Activated CD4-positive, alpha-beta T cell treated with anti-CD3 and anti-CD28 coated beads, Interleukin-2, amount 10 ng/mL, durations not matched to agents 24 days and 14 days (primary cell): Measurements from ENCODE around the gene HIRA. TPM values are rescaled to one million over a fixed set of nuclear protein-coding genes. Genes with fewer than 3 reads are reported as not detected.
A peak's percentile ranks its signal among the peaks of the same experiment; 100 is the strongest.
"Not testable (repeated sequence)": the region's sequence is repeated elsewhere in the genome, so short reads cannot be mapped to it uniquely, and the experiment has no call there.

Experiments
- DNase-seq: peaks from one replicate; pipeline ENCODE4 v3.0.0; 2022
- H3K27ac Mint-ChIP-seq: one replicate; pipeline ENCODE4 v1.8.0; 2022; ENCODE audit warnings: mild to moderate bottlenecking, mixed read lengths
- H3K27me3 Mint-ChIP-seq: one replicate; pipeline ENCODE4 v1.8.0; 2022; ENCODE audit warnings: mixed read lengths
- H3K36me3 Mint-ChIP-seq: one replicate; pipeline ENCODE4 v1.8.0; 2022; ENCODE audit warnings: low read depth, mild to moderate bottlenecking, mixed read lengths
- H3K4me1 Mint-ChIP-seq: one replicate; pipeline ENCODE4 v1.8.0; 2021; ENCODE audit warnings: mixed read lengths
- H3K4me3 Mint-ChIP-seq: one replicate; pipeline ENCODE4 v1.8.0; 2022; ENCODE audit warnings: mild to moderate bottlenecking, moderate library complexity, mixed read lengths
- H3K9me3 Mint-ChIP-seq: one replicate; pipeline ENCODE4 v1.8.0; 2021; ENCODE audit warnings: mixed read lengths
- intact Hi-C: fragments of 100-400 bp; cut with micrococcal nuclease; formaldehyde crosslinking; loops from one replicate; pipeline ENCODE4 v1.15.1; 2023
- total RNA-seq: library from RNA; stranded (reverse); gene quantifications from 2 replicates; pipeline ENCODE4 v1.2.3, GENCODE V29; 2022

The HIRA gene
- total RNA-seq, 1 donor from 2014 or later = 45.0 TPM

GRCh38 chr22:19385221-19385906 lies 46.2 kb downstream of the HIRA start:
- no peak for DNase-seq
- H3K27me3 Mint-ChIP-seq = no peaks in the 10 kb centered on the region
- no peak overlapping the region for H3K4me3 Mint-ChIP-seq
- peaks cover 66% of the 10 kb centered on the region for H3K36me3 Mint-ChIP-seq
- intact Hi-C loops = no loop called here
- H3K27ac Mint-ChIP-seq = no peak overlapping the region
- H3K9me3 Mint-ChIP-seq = no peaks in the 10 kb centered on the region
- no peaks in the 10 kb centered on the region for H3K4me1 Mint-ChIP-seq

GRCh38 chr22:19383292-19383691 lies 48.2 kb downstream of the HIRA start:
- Mint-ChIP-seq H3K36me3 (peaks cover 56% of the 10 kb centered on the region), H3K27me3 (no peaks in the 10 kb centered on the region), H3K27ac (no peak overlapping the region), H3K9me3 (no peaks in the 10 kb centered on the region), H3K4me1 (no peaks in the 10 kb centered on the region), H3K4me3 (no peak overlapping the region)
- intact Hi-C loops = no loop called here
- DNase-seq = no peak

- Mint-ChIP-seq H3K36me3 (peaks cover 57% of the 10 kb centered on the region), H3K4me3 (no peak overlapping the region), H3K27me3 (no peaks in the 10 kb centered on the region), H3K4me1 (no peaks in the 10 kb centered on the region), H3K9me3 (no peaks in the 10 kb centered on the region), H3K27ac (no peak overlapping the region)
- no peak for DNase-seq
- intact Hi-C loops = no loop called here
These were observed 49.3 kb downstream of the HIRA start for GRCh38 chr22:19382240-19382639.

GRCh38 chr22:19378344-19378674 lies 53.2 kb downstream of the HIRA start:
- intact Hi-C loops = no loop called here
- H3K4me3 Mint-ChIP-seq = no peak overlapping the region
- DNase-seq = no peak
- H3K27ac Mint-ChIP-seq = no peak overlapping the region
- peaks cover 50% of the 10 kb centered on the region for H3K36me3 Mint-ChIP-seq
- H3K4me1 Mint-ChIP-seq = no peaks in the 10 kb centered on the region
- no peaks in the 10 kb centered on the region for H3K27me3 Mint-ChIP-seq
- no peaks in the 10 kb centered on the region for H3K9me3 Mint-ChIP-seq

GRCh38 chr22:19377565-19378343 lies 53.8 kb downstream of the HIRA start:
- intact Hi-C loops = no loop called here
- H3K4me1 Mint-ChIP-seq = no peaks in the 10 kb centered on the region
- H3K27me3 Mint-ChIP-seq = no peaks in the 10 kb centered on the region
- peaks cover 49% of the 10 kb centered on the region for H3K36me3 Mint-ChIP-seq
- no peak for DNase-seq
- H3K4me3 Mint-ChIP-seq = no peak overlapping the region
- H3K27ac Mint-ChIP-seq = no peak overlapping the region
- no peaks in the 10 kb centered on the region for H3K9me3 Mint-ChIP-seq

- no peaks in the 10 kb centered on the region for H3K4me1 Mint-ChIP-seq
- H3K9me3 Mint-ChIP-seq = no peaks in the 10 kb centered on the region
- intact Hi-C loops = no loop called here
- no peaks in the 10 kb centered on the region for H3K27me3 Mint-ChIP-seq
- DNase-seq = no peak
- H3K36me3 Mint-ChIP-seq = peaks cover 41% of the 10 kb centered on the region
- H3K27ac Mint-ChIP-seq = no peak overlapping the region
- no peak overlapping the region for H3K4me3 Mint-ChIP-seq
These were observed 54.6 kb downstream of the HIRA start for GRCh38 chr22:19376971-19377370.

GRCh38 chr22:19376247-19376646 lies 55.3 kb downstream of the HIRA start:
- Mint-ChIP-seq H3K36me3 (peaks cover 43% of the 10 kb centered on the region), H3K27ac (no peak overlapping the region), H3K4me3 (no peak overlapping the region), H3K27me3 (no peaks in the 10 kb centered on the region), H3K4me1 (no peaks in the 10 kb centered on the region), H3K9me3 (no peaks in the 10 kb centered on the region)
- intact Hi-C loops = no loop called here
- no peak for DNase-seq

GRCh38 chr22:19375435-19375834 lies 56.1 kb downstream of the HIRA start:
- Mint-ChIP-seq H3K4me1 (no peaks in the 10 kb centered on the region), H3K27ac (no peak overlapping the region), H3K27me3 (no peaks in the 10 kb centered on the region), H3K9me3 (no peaks in the 10 kb centered on the region), H3K4me3 (no peak overlapping the region), H3K36me3 (peaks cover 44% of the 10 kb centered on the region)
- DNase-seq = no peak
- intact Hi-C loops = no loop called here

GRCh38 chr22:19374410-19374809 lies 57.1 kb downstream of the HIRA start:
- H3K4me1 Mint-ChIP-seq = no peaks in the 10 kb centered on the region
- no peaks in the 10 kb centered on the region for H3K9me3 Mint-ChIP-seq
- peaks cover 45% of the 10 kb centered on the region for H3K36me3 Mint-ChIP-seq
- no peaks in the 10 kb centered on the region for H3K27me3 Mint-ChIP-seq
- no peak for DNase-seq
- H3K27ac Mint-ChIP-seq = no peak overlapping the region
- H3K4me3 Mint-ChIP-seq = no peak overlapping the region
- intact Hi-C loops = no loop called here

GRCh38 chr22:19373450-19373849 lies 58.1 kb downstream of the HIRA start:
- intact Hi-C loops = no loop called here
- no peak overlapping the region for H3K4me3 Mint-ChIP-seq
- H3K4me1 Mint-ChIP-seq = no peaks in the 10 kb centered on the region
- H3K36me3 Mint-ChIP-seq = peaks cover 52% of the 10 kb centered on the region
- no peak overlapping the region for H3K27ac Mint-ChIP-seq
- no peaks in the 10 kb centered on the region for H3K27me3 Mint-ChIP-seq
- no peaks in the 10 kb centered on the region for H3K9me3 Mint-ChIP-seq
- no peak for DNase-seq

- H3K27me3 Mint-ChIP-seq = no peaks in the 10 kb centered on the region
- peaks cover 48% of the 10 kb centered on the region for H3K36me3 Mint-ChIP-seq
- intact Hi-C loops = no loop called here
- no peak for DNase-seq
- no peak overlapping the region for H3K27ac Mint-ChIP-seq
- no peaks in the 10 kb centered on the region for H3K4me1 Mint-ChIP-seq
- H3K9me3 Mint-ChIP-seq = no peaks in the 10 kb centered on the region
- no peak overlapping the region for H3K4me3 Mint-ChIP-seq
These were observed 59.6 kb downstream of the HIRA start for GRCh38 chr22:19371893-19372292.

GRCh38 chr22:19368876-19369275 lies 62.7 kb downstream of the HIRA start:
- intact Hi-C loops = no loop called here
- Mint-ChIP-seq H3K27me3 (no peaks in the 10 kb centered on the region), H3K4me1 (no peaks in the 10 kb centered on the region), H3K36me3 (peaks cover 46% of the 10 kb centered on the region), H3K9me3 (no peaks in the 10 kb centered on the region), H3K4me3 (no peak overlapping the region), H3K27ac (no peak overlapping the region)
- no peak for DNase-seq

- Mint-ChIP-seq H3K27me3 (no peaks in the 10 kb centered on the region), H3K36me3 (peaks cover 40% of the 10 kb centered on the region), H3K4me3 (no peak overlapping the region), H3K27ac (peak overlapping the region; percentile 20), H3K4me1 (no peaks in the 10 kb centered on the region), H3K9me3 (no peaks in the 10 kb centered on the region)
- no peak for DNase-seq
- intact Hi-C loops = no loop called here
These were observed 63.7 kb downstream of the HIRA start for GRCh38 chr22:19367763-19368367.

GRCh38 chr22:19363541-19363940 lies 68.0 kb downstream of the HIRA start:
- peaks cover 44% of the 10 kb centered on the region for H3K36me3 Mint-ChIP-seq

More at GRCh38 chr22:19363541-19363940, 68.0 kb downstream of the HIRA start:
- H3K27ac Mint-ChIP-seq, H3K9me3 Mint-ChIP-seq, H3K27me3 Mint-ChIP-seq, H3K4me1 Mint-ChIP-seq, intact Hi-C loops, DNase-seq, H3K4me3 Mint-ChIP-seq: not testable (repeated sequence)
